Neural crest cell (in vitro differentiated cells): ENCODE measurements around the gene STK26. TPM values are rescaled to one million over a fixed set of nuclear protein-coding genes. Genes with fewer than 3 reads are reported as not detected.
"Not testable (repeated sequence)": the region's sequence is repeated elsewhere in the genome, so short reads cannot be mapped to it uniquely, and the experiment has no call there.

ENCODE experiments used
- DNase-seq: peaks from one replicate; pipeline ENCODE4 v3.0.0; 2021; ENCODE audit warnings: low read depth, mixed read lengths, low spot score
- H3K27ac Mint-ChIP-seq: one replicate; pipeline ENCODE4 v1.8.0; 2021; ENCODE audit warnings: mild to moderate bottlenecking, mixed read lengths; ENCODE audit not compliant: unreplicated experiment
- H3K27me3 Mint-ChIP-seq: 2 replicates; pipeline ENCODE4 v1.8.0; 2021; ENCODE audit warnings: low read depth, mild to moderate bottlenecking, mixed read lengths
- H3K36me3 Mint-ChIP-seq: 2 replicates; pipeline ENCODE4 v1.8.0; 2021; ENCODE audit warnings: low read depth, mild to moderate bottlenecking, mixed read lengths
- H3K4me1 Mint-ChIP-seq: 2 replicates; pipeline ENCODE4 v1.8.0; 2021; ENCODE audit warnings: mixed read lengths
- H3K4me3 Mint-ChIP-seq: one replicate; pipeline ENCODE4 v1.8.0; 2021; ENCODE audit warnings: mild to moderate bottlenecking, mixed read lengths
- H3K9me3 Mint-ChIP-seq: 2 replicates; pipeline ENCODE4 v1.8.0; 2021; ENCODE audit warnings: mixed read lengths
- CTCF ChIP-seq: fragments of 200-600 bp; sonication (generic); conservative IDR thresholded peaks from 2 replicates; pipeline ENCODE4 v1.5.0; 2021; ENCODE audit warnings: antibody characterized with exemption, mild to moderate bottlenecking
- total RNA-seq: library from RNA; stranded (reverse); gene quantifications from 2 replicates; pipeline ENCODE4 v1.2.1, GENCODE V29; 2021

The STK26 gene
- total RNA-seq, 1 donor from 2014 or later: 65.0 TPM

GRCh38 chrX:131987252-131987651, 35.9 kb upstream of the STK26 start:
- H3K27me3 Mint-ChIP-seq: peaks cover 7% of the 10 kb centered on the region
- no peak overlapping the region for H3K4me3 Mint-ChIP-seq
- H3K4me1 Mint-ChIP-seq: peaks cover 5% of the 10 kb centered on the region
- H3K9me3 Mint-ChIP-seq: no peaks in the 10 kb centered on the region
- no peaks in the 10 kb centered on the region for H3K36me3 Mint-ChIP-seq
- no peak overlapping the region for H3K27ac Mint-ChIP-seq
- no peak for DNase-seq
- no peak for TF ChIP-seq CTCF

DNA sequence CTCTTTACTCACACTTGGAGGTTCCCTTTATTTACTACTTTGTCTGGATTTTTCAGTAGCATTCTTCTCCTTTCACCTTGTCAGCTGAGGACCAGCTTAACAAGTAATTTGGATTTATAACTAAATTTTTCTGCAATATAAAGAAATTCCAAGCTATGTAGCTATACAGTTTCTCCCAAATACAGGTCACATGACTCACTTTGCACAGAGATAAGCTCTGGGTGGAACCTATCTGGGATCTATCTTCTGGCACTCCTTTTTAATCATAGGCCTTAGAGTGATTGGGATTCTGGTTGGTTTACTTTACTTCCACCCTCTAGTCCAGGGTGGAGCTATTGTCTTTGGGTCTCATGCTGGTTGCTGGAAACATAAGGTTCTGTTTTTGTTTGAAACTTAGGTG, 34.9 kb upstream of the STK26 start:
- Mint-ChIP-seq H3K36me3 (no peaks in the 10 kb centered on the region), H3K27ac (no peak overlapping the region), H3K4me1 (peaks cover 5% of the 10 kb centered on the region), H3K9me3 (no peaks in the 10 kb centered on the region), H3K4me3 (no peak overlapping the region), H3K27me3 (peaks cover 5% of the 10 kb centered on the region)
- no peak for TF ChIP-seq CTCF
- DNase-seq: no peak

- Mint-ChIP-seq H3K4me1 (no peaks in the 10 kb centered on the region), H3K27ac (no peak overlapping the region), H3K9me3 (no peaks in the 10 kb centered on the region), H3K4me3 (no peak overlapping the region), H3K27me3 (no peaks in the 10 kb centered on the region), H3K36me3 (no peaks in the 10 kb centered on the region)
- no peak for DNase-seq
- TF ChIP-seq CTCF: no peak
Observed at GRCh38 chrX:132001127-132001526, 22.0 kb upstream of the STK26 start.

DNA sequence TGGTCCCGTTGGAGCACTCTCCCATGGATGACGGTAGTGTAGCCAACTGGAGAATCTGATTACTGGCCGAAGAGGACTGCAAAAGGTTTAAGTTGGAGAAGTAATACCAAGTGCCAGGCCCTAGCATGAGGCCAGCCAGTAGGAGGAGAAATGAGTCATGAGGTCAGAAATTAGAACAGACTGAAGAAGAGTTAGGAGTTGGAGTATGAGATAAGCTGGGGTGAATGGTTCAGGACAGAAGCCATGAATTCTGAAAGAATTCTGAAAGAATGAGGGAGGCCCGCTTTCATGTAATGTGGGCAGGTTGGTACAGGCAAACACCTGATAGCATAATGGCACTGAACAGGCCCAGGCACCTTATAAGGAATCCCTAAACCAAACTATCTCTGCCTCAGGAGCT, 18.4 kb upstream of the STK26 start:
- no peak for DNase-seq
- Mint-ChIP-seq H3K9me3 (no peaks in the 10 kb centered on the region), H3K27me3 (no peaks in the 10 kb centered on the region), H3K4me3 (no peak overlapping the region), H3K36me3 (no peaks in the 10 kb centered on the region), H3K4me1 (no peaks in the 10 kb centered on the region), H3K27ac (no peak overlapping the region)
- TF ChIP-seq CTCF: no peak

DNA sequence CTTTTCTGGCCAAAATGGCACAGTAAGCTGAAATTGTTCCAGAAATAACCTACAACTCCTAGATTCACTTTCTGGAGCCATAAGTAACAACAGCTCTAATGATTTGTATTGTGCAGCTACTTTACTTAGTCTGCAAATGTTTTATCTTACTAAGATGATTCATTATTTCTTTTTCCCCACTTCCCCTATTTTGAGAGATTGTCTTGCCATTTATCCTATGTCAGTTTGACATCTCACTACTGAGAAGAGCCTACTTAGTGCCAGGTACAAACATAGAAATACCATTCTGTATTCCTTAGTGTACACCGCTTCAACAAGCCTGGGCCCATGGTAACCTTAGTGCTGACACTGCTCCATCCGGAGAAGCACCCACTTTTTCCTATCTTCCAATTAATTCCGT, 13.8 kb upstream of the STK26 start:
- no peak for TF ChIP-seq CTCF
- no peaks in the 10 kb centered on the region for H3K4me1 Mint-ChIP-seq
- DNase-seq: no peak
- H3K36me3 Mint-ChIP-seq: no peaks in the 10 kb centered on the region
- no peaks in the 10 kb centered on the region for H3K27me3 Mint-ChIP-seq
- no peak overlapping the region for H3K27ac Mint-ChIP-seq
- no peak overlapping the region for H3K4me3 Mint-ChIP-seq
- no peaks in the 10 kb centered on the region for H3K9me3 Mint-ChIP-seq

- not testable (repeated sequence) for H3K36me3 Mint-ChIP-seq, H3K4me3 Mint-ChIP-seq, H3K4me1 Mint-ChIP-seq, H3K9me3 Mint-ChIP-seq, H3K27me3 Mint-ChIP-seq, H3K27ac Mint-ChIP-seq, DNase-seq
Observed at GRCh38 chrX:132010213-132010612, 12.9 kb upstream of the STK26 start.
